ENCODE data around the gene RUNX1. TPM values are rescaled to one million over a fixed set of nuclear protein-coding genes. Genes with fewer than 3 reads are reported as not detected.

RUNX1 gene
- total and polyA plus RNA-seq, 7 donors = 8.7 to 230 (median 30.1) TPM

GRCh38 chr21:34983680-34984086 lies 65.4 kb downstream of the RUNX1 start:
- DNase-seq (no peak), ATAC-seq (no peak)
- no peak overlapping the region for H3K4me3 ChIP-seq
- TF ChIP-seq CTCF (IDR thresholded peaks at IDR 0.05) = no peak
- no peak overlapping the region for H3K27ac ChIP-seq
- intact Hi-C loops (cut with DNase I) = no loop called here
- H3K4me1 ChIP-seq = peaks cover 3% of the 10 kb centered on the region
- H3K36me3 ChIP-seq (ENCODE audit: insufficient read depth in 1 of 2, low read depth in 1 of 2) = peaks cover 0 to 47% of the 10 kb centered on the region in 2 donors
- H3K9me3 ChIP-seq = no peaks in the 10 kb centered on the region
- no peaks in the 10 kb centered on the region for H3K27me3 ChIP-seq (ENCODE audit: insufficient read depth in 3 of 3, low read length in 2 of 3)

GRCh38 chr21:34981791-34982190 lies 67.3 kb downstream of the RUNX1 start:
- Histone ChIP-seq H3K27ac (no peak overlapping the region), H3K9me3 (no peaks in the 10 kb centered on the region), H3K4me3 (no peak overlapping the region), H3K36me3 (ENCODE audit: insufficient read depth in 1 of 2, low read depth in 1 of 2) (peaks cover 0 to 39% of the 10 kb centered on the region in 2 donors), H3K27me3 (ENCODE audit: insufficient read depth in 3 of 3, low read length in 2 of 3) (no peaks in the 10 kb centered on the region), H3K4me1 (peaks cover 3% of the 10 kb centered on the region)
- intact Hi-C loops (cut with DNase I) = no loop called here
- ATAC-seq = no peak
- DNase-seq = no peak
- TF ChIP-seq CTCF (IDR thresholded peaks at IDR 0.05) = no peak
- WGBS, 3 donors = 54 to 68% (median 55%) methylated on average over 7 of the region's 7 CpGs

GRCh38 chr21:34980423-34981115 lies 68.5 kb downstream of the RUNX1 start:
- WGBS, 3 donors = 53 to 61% (median 54%) methylated on average over 8 of the region's 8 CpGs
- Histone ChIP-seq H3K36me3 (ENCODE audit: insufficient read depth in 1 of 2, low read depth in 1 of 2) (peaks cover 0 to 31% of the 10 kb centered on the region in 2 donors), H3K9me3 (no peaks in the 10 kb centered on the region), H3K27me3 (ENCODE audit: insufficient read depth in 3 of 3, low read length in 2 of 3) (no peaks in the 10 kb centered on the region), H3K27ac (no peak overlapping the region), H3K4me1 (peaks cover 3% of the 10 kb centered on the region), H3K4me3 (no peak overlapping the region)
- ATAC-seq (no peak), DNase-seq (no peak)
- TF ChIP-seq CTCF (IDR thresholded peaks at IDR 0.05) = no peak
- intact Hi-C loops (cut with DNase I) = no loop called here

GRCh38 chr21:34979383-34979782 lies 69.7 kb downstream of the RUNX1 start:
- H3K27ac ChIP-seq = no peak overlapping the region
- H3K4me3 ChIP-seq = no peak overlapping the region
- H3K9me3 ChIP-seq = no peaks in the 10 kb centered on the region
- ATAC-seq = no peak
- no peak for TF ChIP-seq CTCF (IDR thresholded peaks at IDR 0.05)
- 91 to 94% (median 92%) methylated on average over 4 of the region's 4 CpGs for WGBS, 3 donors
- H3K4me1 ChIP-seq = peaks cover under 1% of the 10 kb centered on the region
- H3K27me3 ChIP-seq (ENCODE audit: insufficient read depth in 3 of 3, low read length in 2 of 3) = no peaks in the 10 kb centered on the region
- peaks cover 0 to 20% of the 10 kb centered on the region in 2 donors for H3K36me3 ChIP-seq (ENCODE audit: insufficient read depth in 1 of 2, low read depth in 1 of 2)
- DNase-seq = no peak
- intact Hi-C loops (cut with DNase I) = no loop called here

GRCh38 chr21:34977333-34977732 lies 71.8 kb downstream of the RUNX1 start:
- H3K36me3 ChIP-seq (ENCODE audit: insufficient read depth in 1 of 2, low read depth in 1 of 2) = peaks cover 0 to 6% of the 10 kb centered on the region in 2 donors
- no peak overlapping the region for H3K27ac ChIP-seq
- H3K4me1 ChIP-seq = no peaks in the 10 kb centered on the region
- intact Hi-C loops (cut with DNase I) = no loop called here
- H3K27me3 ChIP-seq (ENCODE audit: insufficient read depth in 3 of 3, low read length in 2 of 3) = no peaks in the 10 kb centered on the region
- 84 to 96% (median 94%) methylated on average over 1 of the region's 1 CpG for WGBS, 3 donors
- H3K4me3 ChIP-seq = no peak overlapping the region
- no peak for ATAC-seq
- DNase-seq = no peak
- no peak for TF ChIP-seq CTCF (IDR thresholded peaks at IDR 0.05)
- H3K9me3 ChIP-seq = no peaks in the 10 kb centered on the region

All from psoas muscle (tissue), 8 donors.